Vagina (tissue), 2 donors: Measurements from ENCODE around the gene CCDC85C. TPM values are rescaled to one million over a fixed set of nuclear protein-coding genes. Genes with fewer than 3 reads are reported as not detected.

ENCODE experiments used
- DNase-seq, 2 donors: peaks; one replicate each; pipeline ENCODE4 v3.0.0-alpha.2; 2017; ENCODE audit errors: extremely low spot score in 2 of 2
- H3K27ac ChIP-seq: fragments of 200-600 bp; sonication (generic); one replicate; pipeline ENCODE4 v1.5.1; 2019
- H3K27me3 ChIP-seq: fragments of 200-600 bp; sonication (generic); one replicate; pipeline ENCODE4 v1.5.1; 2019
- H3K36me3 ChIP-seq, 2 donors: fragments of 200-600 bp; sonication (generic); one replicate each; pipeline ENCODE4 v1.5.1; 2017 to 2019
- H3K4me1 ChIP-seq: fragments of 200-600 bp; sonication (generic); one replicate; pipeline ENCODE4 v1.5.1; 2019
- H3K4me3 ChIP-seq, 2 donors: fragments of 200-600 bp; sonication (generic); 1 replicate in 1 of 2; 2 replicates in 1 of 2; pipeline ENCODE4 v1.5.1; 2016 to 2019
- H3K9me3 ChIP-seq: fragments of 200-600 bp; sonication (generic); one replicate; pipeline ENCODE4 v1.5.1; 2019
- POLR2A ChIP-seq, 2 donors: fragments of 450-650 bp; IDR thresholded peaks; one replicate each; pipeline ENCODE4 v1.6.1; 2017; ENCODE audit warnings: antibody characterized with exemption in 2 of 2, mild to moderate bottlenecking in 2 of 2, moderate library complexity in 2 of 2
- POLR2AphosphoS5 ChIP-seq, 2 donors: sonication (generic); formaldehyde crosslinking; IDR thresholded peaks; one replicate each; pipeline ENCODE4 v1.9.0; 2017; ENCODE audit warnings: antibody characterized with exemption in 2 of 2, mild to moderate bottlenecking in 2 of 2, low read depth in 1 of 2; ENCODE audit not compliant: insufficient read depth in 1 of 2
- intact Hi-C: fragments of 100-400 bp; cut with DNase I; formaldehyde crosslinking; loops from one replicate; pipeline ENCODE4 v1.15.1; 2023
- total RNA-seq: library from RNA; depleted of rRNA; stranded (reverse); fragments of >200 nt; gene quantifications from one replicate; pipeline ENCODE4 v1.2.3, GENCODE V29; 2016
- TF ChIP-seq, protein P1 (sequence below), 3 experiments: fragments of 450-650 bp in 2 of 3; fragments of 200-600 bp in 1 of 3; sonication (generic) in 1 of 3; IDR thresholded peaks; one replicate each; pipeline ENCODE4 v1.5.1; 2017 to 2019; ENCODE audit warnings: antibody characterized with exemption in 3 of 3, mild to moderate bottlenecking in 2 of 3, moderate library complexity in 2 of 3

The CCDC85C gene
- total RNA-seq, 1 donor from 2014 or later = 6.9 TPM

DNA sequence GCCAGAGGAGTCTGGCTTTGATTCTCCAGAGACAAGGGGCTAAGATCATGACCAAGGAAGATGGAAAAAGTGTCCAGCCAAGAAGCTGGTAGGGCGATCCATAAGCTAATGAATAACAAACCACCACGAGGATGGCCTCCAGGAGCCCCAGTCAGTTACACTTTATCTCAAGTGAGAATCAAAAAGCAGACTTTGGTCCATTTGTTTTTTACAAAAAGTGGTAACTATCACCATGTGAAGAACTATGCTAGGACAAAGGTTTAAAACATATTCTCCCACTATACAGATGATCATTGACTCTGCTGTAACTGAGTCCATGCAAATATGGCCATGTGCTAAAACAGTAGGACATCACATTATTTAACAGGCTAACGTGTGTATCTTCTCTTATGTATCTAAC is 137.2 kb downstream of the CCDC85C start:
- no peak for DNase-seq
- intact Hi-C loops = no loop called here
- Histone ChIP-seq H3K9me3 (no peaks in the 10 kb centered on the region), H3K4me1 (peaks cover 28% of the 10 kb centered on the region), H3K27ac (no peak overlapping the region), H3K27me3 (no peaks in the 10 kb centered on the region), H3K4me3 (no peak overlapping the region), H3K36me3 (peaks cover 0 to 30% of the 10 kb centered on the region in 2 donors)
- TF ChIP-seq, protein P1, sequence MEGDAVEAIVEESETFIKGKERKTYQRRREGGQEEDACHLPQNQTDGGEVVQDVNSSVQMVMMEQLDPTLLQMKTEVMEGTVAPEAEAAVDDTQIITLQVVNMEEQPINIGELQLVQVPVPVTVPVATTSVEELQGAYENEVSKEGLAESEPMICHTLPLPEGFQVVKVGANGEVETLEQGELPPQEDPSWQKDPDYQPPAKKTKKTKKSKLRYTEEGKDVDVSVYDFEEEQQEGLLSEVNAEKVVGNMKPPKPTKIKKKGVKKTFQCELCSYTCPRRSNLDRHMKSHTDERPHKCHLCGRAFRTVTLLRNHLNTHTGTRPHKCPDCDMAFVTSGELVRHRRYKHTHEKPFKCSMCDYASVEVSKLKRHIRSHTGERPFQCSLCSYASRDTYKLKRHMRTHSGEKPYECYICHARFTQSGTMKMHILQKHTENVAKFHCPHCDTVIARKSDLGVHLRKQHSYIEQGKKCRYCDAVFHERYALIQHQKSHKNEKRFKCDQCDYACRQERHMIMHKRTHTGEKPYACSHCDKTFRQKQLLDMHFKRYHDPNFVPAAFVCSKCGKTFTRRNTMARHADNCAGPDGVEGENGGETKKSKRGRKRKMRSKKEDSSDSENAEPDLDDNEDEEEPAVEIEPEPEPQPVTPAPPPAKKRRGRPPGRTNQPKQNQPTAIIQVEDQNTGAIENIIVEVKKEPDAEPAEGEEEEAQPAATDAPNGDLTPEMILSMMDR (IDR thresholded peaks at IDR 0.05) = no peak
- TF ChIP-seq POLR2A (IDR thresholded peaks at IDR 0.05) = no peak

DNA sequence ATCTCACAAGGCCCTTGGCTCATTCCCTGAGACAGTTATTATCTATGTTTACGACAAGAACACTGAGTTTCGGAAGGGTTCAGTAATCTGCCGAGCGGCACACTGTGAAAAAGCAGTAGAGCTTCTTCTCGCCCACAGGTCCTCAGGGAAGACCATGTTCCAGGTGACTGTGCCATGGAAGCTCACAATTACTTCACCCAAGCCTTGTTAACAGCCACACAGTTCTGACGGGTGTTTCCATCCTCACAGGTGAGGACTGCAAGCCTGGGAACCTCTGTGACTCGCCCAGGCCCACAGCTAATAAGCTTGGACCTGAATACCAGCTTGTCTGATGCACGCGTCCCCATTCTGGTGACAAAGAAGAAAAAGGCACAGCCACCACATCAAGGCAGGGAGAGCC is 138.7 kb downstream of the CCDC85C start:
- Histone ChIP-seq H3K4me1 (peaks cover 28% of the 10 kb centered on the region), H3K4me3 (no peak overlapping the region), H3K27me3 (no peaks in the 10 kb centered on the region), H3K9me3 (no peaks in the 10 kb centered on the region), H3K27ac (no peak overlapping the region), H3K36me3 (peaks cover 0 to 36% of the 10 kb centered on the region in 2 donors)
- no peak for DNase-seq
- intact Hi-C loops = no loop called here
- no peak for TF ChIP-seq POLR2AphosphoS5 (IDR thresholded peaks at IDR 0.05; ENCODE audit: insufficient read depth in 1 of 2, low read depth in 1 of 2)
- no peak for TF ChIP-seq POLR2A (IDR thresholded peaks at IDR 0.05)
- TF ChIP-seq, protein P1 (IDR thresholded peaks at IDR 0.05) = no peak

DNA sequence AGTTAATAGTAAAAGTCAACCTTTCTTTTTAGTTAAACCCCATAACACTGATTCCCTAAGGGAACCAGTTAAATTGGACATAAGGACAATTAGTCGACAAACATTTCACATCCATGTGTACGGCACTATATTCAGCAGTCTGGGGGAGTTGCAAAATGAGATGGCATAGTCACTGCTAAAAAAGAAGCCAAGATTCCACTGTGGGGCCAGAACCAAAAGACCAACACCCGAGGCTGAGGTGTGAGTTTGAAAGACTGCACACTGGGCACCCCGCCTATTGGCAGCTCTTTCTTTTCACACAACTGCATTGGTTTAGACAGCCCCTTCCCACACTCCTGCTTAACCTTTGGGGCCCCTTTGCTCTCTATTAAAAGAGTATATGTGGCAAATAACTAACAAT is 140.0 kb downstream of the CCDC85C start:
- H3K36me3 ChIP-seq = peaks cover 0 to 36% of the 10 kb centered on the region in 2 donors

DNA sequence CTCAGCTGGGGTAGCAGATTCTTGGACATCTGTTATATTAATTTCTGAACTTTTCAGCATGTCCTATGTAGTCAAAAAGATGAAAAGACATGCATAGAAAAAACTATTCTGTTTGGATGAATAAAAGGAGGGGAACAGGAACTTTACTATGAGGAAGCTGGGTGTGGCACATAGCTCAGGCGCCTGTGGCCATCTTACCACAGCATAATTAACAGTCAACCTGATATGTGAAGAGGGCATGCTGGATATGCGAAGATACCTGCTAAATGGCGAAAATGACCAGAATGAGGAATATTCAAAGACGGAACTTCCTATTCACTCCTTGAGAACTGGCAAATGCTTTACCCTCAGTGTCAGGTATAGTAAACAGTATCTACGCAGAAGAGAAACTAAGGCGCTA is 141.8 kb downstream of the CCDC85C start:
- intact Hi-C loops = no loop called here

More for the DNA sequence above, 140.0 kb downstream of the CCDC85C start:
- DNase-seq = no peak
- intact Hi-C loops = no loop called here
- Histone ChIP-seq H3K4me3 (no peak overlapping the region), H3K27ac (no peak overlapping the region), H3K4me1 (peaks cover 20% of the 10 kb centered on the region), H3K9me3 (no peaks in the 10 kb centered on the region), H3K27me3 (no peaks in the 10 kb centered on the region)
- TF ChIP-seq, protein P1 (IDR thresholded peaks at IDR 0.05) = no peak
- TF ChIP-seq POLR2AphosphoS5 (IDR thresholded peaks at IDR 0.05; ENCODE audit: insufficient read depth in 1 of 2, low read depth in 1 of 2) = no peak
- no peak for TF ChIP-seq POLR2A (IDR thresholded peaks at IDR 0.05)

DNA sequence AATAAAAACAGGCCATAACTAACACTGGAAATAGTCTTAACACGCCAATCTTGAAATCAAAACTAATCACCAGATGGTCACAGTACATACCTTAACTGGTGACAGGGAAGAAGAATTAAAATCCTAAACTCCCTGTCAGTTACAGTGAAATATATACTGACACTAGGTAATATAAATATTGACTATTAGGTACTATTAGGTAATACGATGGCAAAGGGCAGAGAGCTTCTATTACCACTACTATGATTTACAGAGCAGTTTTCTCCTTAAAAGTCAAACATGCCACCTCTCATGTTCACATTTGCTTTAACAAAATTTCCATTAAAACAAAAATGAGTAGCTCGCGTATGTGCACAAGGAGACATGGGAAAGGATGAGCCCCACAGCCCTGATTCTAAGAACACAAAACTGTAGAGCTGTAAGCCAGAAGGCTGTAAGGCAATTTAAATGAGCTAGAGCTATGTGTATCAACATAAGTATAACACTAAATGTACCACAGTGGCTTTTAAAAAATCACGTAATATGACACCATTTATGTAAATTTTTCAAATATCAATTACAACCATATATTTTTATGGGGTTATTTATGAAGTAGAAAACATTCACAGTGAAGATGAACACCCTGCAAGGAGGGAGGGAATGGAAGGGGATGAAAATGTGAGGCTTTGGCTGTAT is 142.5 kb downstream of the CCDC85C start:
- intact Hi-C loops = no loop called here
- Histone ChIP-seq H3K27me3 (no peaks in the 10 kb centered on the region), H3K4me1 (no peaks in the 10 kb centered on the region), H3K4me3 (no peak overlapping the region), H3K9me3 (no peaks in the 10 kb centered on the region), H3K36me3 (peaks cover 0 to 53% of the 10 kb centered on the region in 2 donors), H3K27ac (no peak overlapping the region)
- no peak for DNase-seq
- TF ChIP-seq, protein P1 (IDR thresholded peaks at IDR 0.05) = no peak
- TF ChIP-seq POLR2AphosphoS5 (IDR thresholded peaks at IDR 0.05; ENCODE audit: insufficient read depth in 1 of 2, low read depth in 1 of 2) (no peak), POLR2A (IDR thresholded peaks at IDR 0.05) (no peak)

More for the DNA sequence above, 141.8 kb downstream of the CCDC85C start:
- H3K9me3 ChIP-seq = no peaks in the 10 kb centered on the region
- DNase-seq = no peak
- no peaks in the 10 kb centered on the region for H3K27me3 ChIP-seq
- peaks cover 3% of the 10 kb centered on the region for H3K4me1 ChIP-seq
- no peak overlapping the region for H3K4me3 ChIP-seq
- H3K36me3 ChIP-seq = peaks cover 0 to 48% of the 10 kb centered on the region in 2 donors
- TF ChIP-seq, protein P1 (IDR thresholded peaks at IDR 0.05) = no peak
- TF ChIP-seq POLR2AphosphoS5 (IDR thresholded peaks at IDR 0.05; ENCODE audit: insufficient read depth in 1 of 2, low read depth in 1 of 2) (no peak), POLR2A (IDR thresholded peaks at IDR 0.05) (no peak)
- H3K27ac ChIP-seq = no peak overlapping the region
